ENCODE results near the gene CYP19A1.

DNA sequence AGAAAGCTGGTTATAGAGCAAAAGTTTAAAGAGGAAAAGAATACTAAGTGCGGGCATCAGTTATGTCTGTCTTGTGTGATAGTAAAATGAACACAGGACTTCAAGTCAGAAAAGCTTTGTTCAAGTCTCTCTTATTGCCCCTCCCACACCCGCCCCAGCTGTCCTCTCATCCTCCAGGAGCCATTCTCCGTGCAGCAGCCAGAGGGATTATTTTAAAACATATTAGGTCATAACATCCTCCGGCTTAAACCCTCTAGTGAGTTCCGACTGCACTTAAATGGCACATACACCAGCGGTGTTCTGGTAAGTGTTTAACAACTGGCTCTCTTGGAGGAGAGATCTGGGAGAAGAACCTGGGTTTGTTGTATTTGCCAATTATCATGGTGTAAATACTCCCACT, 138.9 kb downstream of the CYP19A1 start:
- TF ChIP-seq, protein P1, sequence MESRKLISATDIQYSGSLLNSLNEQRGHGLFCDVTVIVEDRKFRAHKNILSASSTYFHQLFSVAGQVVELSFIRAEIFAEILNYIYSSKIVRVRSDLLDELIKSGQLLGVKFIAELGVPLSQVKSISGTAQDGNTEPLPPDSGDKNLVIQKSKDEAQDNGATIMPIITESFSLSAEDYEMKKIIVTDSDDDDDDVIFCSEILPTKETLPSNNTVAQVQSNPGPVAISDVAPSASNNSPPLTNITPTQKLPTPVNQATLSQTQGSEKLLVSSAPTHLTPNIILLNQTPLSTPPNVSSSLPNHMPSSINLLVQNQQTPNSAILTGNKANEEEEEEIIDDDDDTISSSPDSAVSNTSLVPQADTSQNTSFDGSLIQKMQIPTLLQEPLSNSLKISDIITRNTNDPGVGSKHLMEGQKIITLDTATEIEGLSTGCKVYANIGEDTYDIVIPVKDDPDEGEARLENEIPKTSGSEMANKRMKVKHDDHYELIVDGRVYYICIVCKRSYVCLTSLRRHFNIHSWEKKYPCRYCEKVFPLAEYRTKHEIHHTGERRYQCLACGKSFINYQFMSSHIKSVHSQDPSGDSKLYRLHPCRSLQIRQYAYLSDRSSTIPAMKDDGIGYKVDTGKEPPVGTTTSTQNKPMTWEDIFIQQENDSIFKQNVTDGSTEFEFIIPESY (IDR thresholded peaks at IDR 0.05): no peak
- TF ChIP-seq YY1 (IDR thresholded peaks at IDR 0.05): no peak
- no peak for TF ChIP-seq CTCF (IDR thresholded peaks at IDR 0.05; ENCODE audit: low read depth, low read length, missing input control)
